22Rv1 (cell line): ENCODE data around the gene PCDHA13.
"Not testable (repeated sequence)": the region's sequence is repeated elsewhere in the genome, so short reads cannot be mapped to it uniquely, and the experiment has no call there.

Experiments
- H3K27ac ChIP-seq: fragments of 450-650 bp; 2 replicates; pipeline ENCODE4 v1.5.1; 2017
- CTCF ChIP-seq: fragments of 450-650 bp; IDR thresholded peaks from 2 replicates; pipeline ENCODE4 v1.5.1; 2017; ENCODE audit warnings: mild to moderate bottlenecking
- ZFX ChIP-seq: fragments of 450-650 bp; IDR thresholded peaks from 2 replicates; pipeline ENCODE4 v1.6.1; 2017; ENCODE audit warnings: antibody characterized with exemption, borderline replicate concordance

PCDHA13 gene

GRCh38 chr5:140870221-140871201, 11.4 kb upstream of the PCDHA13 start:
- H3K27ac ChIP-seq, result no peak overlapping the region
- TF ChIP-seq CTCF (no peak), ZFX (no peak)

DNA sequence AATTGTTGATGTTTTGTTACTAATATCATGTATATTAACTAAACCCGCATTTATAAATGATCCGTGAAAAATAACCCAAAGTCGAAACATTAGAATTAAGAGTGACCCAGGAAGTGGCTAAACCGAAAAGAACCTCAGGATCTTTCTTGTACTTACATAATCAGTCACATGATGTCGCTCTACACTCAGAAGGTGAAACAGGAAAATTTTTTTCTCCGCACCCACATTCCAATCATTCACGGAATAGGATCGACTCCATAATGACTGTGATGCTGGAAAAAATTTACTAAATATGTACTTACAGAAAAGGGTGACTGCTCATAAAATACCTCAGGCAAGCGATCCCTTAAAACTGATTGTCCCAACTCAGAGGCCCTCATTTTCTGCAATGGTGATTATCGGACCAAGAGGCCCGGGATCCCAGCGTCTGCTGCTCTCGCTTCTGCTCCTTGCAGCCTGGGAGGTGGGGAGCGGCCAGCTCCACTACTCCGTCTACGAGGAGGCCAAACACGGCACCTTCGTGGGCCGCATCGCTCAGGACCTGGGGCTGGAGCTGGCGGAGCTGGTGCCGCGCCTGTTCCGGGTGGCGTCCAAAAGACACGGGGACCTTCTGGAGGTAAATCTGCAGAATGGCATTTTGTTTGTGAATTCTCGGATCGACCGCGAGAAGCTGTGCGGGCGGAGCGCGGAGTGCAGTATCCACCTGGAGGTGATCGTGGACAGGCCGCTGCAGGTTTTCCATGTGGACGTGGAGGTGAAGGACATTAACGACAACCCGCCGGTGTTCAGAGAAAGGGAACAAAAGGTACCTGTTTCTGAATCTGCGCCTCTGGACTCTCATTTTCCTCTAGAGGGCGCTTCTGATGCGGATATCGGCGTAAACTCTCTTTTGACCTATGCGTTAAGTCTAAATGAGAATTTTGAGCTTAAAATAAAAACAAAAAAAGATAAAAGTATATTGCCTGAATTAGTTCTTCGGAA, 6.5 kb upstream of the PCDHA13 start, which contains the start of gene PCDHA12:
TSS of gene PCDHA12 (plus strand) at position 224 of the 981 bp plus-strand sequence. CDS start at position 389, 165 bp downstream.
- H3K27ac ChIP-seq, result no peak within 1 kb of the TSS
- peak; percentile 37 for TF ChIP-seq CTCF
- no peak for TF ChIP-seq ZFX

GRCh38 chr5:140876541-140877261, 5.2 kb upstream of the PCDHA13 start:
- not testable (repeated sequence) for H3K27ac ChIP-seq

- H3K27ac ChIP-seq, result no peak overlapping the region
- no peak for TF ChIP-seq CTCF
- TF ChIP-seq ZFX, result no peak
Measured at GRCh38 chr5:140877262-140877581, 4.7 kb upstream of the PCDHA13 start.

GRCh38 chr5:140882591-140882899, 621 bp downstream of the PCDHA13 start:
- H3K27ac ChIP-seq, result peak overlapping the region; percentile 88

DNA sequence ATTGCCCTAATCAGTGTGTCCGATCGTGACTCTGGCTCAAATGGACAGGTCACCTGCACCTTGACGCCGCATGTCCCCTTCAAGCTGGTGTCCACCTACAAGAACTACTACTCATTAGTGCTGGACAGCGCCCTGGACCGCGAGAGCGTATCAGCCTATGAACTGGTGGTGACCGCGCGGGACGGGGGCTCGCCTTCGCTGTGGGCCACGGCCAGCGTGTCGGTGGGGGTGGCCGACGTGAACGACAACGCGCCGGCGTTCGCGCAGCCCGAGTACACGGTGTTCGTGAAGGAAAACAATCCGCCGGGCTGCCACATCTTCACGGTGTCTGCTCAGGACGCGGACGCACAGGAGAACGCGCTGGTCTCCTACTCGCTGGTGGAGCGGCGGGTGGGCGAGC, 1.4 kb downstream of the PCDHA13 start:
- no peak overlapping the region for H3K27ac ChIP-seq
- no peak for TF ChIP-seq CTCF
- TF ChIP-seq ZFX, result no peak

More at GRCh38 chr5:140882591-140882899, 621 bp downstream of the PCDHA13 start:
- TF ChIP-seq ZFX, result no peak
- TF ChIP-seq CTCF, result peak; percentile 63

DNA sequence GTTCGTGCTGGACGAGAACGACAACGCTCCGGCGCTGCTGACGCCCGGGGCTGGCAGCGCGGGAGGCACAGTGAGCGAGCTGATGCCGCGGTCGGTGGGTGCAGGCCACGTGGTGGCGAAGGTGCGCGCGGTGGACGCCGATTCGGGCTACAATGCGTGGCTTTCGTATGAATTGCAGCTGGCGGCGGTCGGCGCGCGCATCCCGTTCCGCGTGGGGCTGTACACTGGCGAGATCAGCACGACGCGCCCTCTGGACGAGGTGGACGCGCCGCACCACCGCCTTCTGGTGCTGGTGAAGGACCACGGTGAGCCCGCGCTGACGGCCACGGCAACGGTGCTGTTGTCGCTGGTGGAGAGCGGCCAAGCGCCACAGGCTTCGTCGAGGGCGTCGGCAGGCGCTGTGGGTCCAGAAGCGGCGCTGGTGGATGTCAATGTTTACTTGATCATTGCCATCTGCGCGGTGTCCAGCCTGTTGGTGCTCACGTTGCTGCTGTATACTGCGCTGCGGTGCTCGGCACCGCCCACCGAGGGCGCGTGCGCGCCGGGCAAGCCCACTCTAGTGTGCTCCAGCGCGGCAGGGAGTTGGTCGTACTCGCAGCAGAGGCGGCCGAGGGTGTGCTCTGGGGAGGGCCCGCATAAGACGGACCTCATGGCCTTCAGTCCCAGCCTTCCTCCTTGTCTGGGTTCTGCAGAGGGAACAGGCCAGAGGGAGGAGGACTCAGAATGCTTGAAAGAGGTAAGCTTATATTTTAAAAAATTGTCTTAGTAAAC, 2.2 kb downstream of the PCDHA13 start:
- TF ChIP-seq CTCF (no peak), ZFX (no peak)
- H3K27ac ChIP-seq, result no peak overlapping the region
